Kidney epithelial cell (primary cell): ENCODE data around the gene STAT3. TPM values are rescaled to one million over a fixed set of nuclear protein-coding genes. Genes with fewer than 3 reads are reported as not detected.

Experiments
- DNase-seq: peaks from one replicate; pipeline ENCODE4 v3.0.0-alpha.2; 2010; ENCODE audit warnings: low read depth
- H3K27me3 ChIP-seq: 2 replicates; pipeline ENCODE4 v1.6.0; 2011; ENCODE audit warnings: low read length; ENCODE audit not compliant: control insufficient read depth, insufficient read depth
- H3K36me3 ChIP-seq: 2 replicates; pipeline ENCODE4 v1.5.1; 2011; ENCODE audit warnings: low read length; ENCODE audit not compliant: control insufficient read depth, insufficient read depth
- H3K4me3 ChIP-seq: 2 replicates; pipeline ENCODE4 v1.5.1; 2011; ENCODE audit warnings: low read depth, mild to moderate bottlenecking, control low read depth, low read length
- CTCF ChIP-seq: IDR thresholded peaks from 2 replicates; pipeline ENCODE4 v1.5.1; 2011; ENCODE audit warnings: mild to moderate bottlenecking, moderate library complexity, low read length, control low read depth, inconsistent platforms; ENCODE audit not compliant: insufficient read depth, poor library complexity, severe bottlenecking
- total RNA-seq: library from RNA; depleted of rRNA; stranded (reverse); fragments of >200 nt; gene quantifications from 2 replicates; pipeline ENCODE4 v1.2.3, GENCODE V29; 2015

Gene STAT3
- total RNA-seq, 1 donor from 2014 or later, result 74.9 TPM

DNA sequence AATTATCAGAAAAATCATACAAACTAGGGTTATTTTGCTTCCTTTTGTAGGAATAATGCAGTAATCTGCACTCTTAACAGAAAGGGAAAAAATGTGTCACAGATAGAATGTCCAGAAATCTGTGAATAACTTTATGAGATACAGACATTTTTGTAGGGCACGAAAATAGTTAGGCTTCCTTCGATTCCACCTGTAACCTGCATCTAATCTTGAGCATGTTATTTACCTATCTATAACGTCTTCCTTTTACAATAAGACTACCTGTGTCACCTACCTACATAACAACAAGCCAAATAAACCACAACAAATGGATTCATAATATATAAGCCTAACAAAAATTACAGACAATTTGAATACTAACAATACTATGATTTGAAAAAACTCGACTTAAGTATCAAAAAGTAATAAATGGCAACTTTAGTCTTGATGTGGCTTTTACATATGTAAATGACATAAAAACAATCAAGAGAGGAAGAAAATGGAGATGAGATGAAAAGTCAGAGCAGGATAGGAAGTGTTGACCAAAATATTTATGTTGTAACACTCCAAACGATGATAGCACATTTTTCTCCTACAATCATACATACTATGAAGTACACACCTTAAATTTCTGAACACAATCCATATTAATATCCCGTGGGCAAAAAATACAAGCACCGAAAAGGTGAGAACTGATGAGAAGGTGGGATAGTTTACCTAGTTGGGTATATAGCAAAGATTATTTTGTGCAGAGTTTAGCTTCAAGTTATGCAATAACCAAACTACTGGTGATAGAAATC lies 114.6 kb downstream of the STAT3 start:
- no peaks in the 10 kb centered on the region for H3K36me3 ChIP-seq
- no peak for TF ChIP-seq CTCF
- H3K4me3 ChIP-seq, result no peak overlapping the region
- DNase-seq, result no peak
- no peaks in the 10 kb centered on the region for H3K27me3 ChIP-seq

DNA sequence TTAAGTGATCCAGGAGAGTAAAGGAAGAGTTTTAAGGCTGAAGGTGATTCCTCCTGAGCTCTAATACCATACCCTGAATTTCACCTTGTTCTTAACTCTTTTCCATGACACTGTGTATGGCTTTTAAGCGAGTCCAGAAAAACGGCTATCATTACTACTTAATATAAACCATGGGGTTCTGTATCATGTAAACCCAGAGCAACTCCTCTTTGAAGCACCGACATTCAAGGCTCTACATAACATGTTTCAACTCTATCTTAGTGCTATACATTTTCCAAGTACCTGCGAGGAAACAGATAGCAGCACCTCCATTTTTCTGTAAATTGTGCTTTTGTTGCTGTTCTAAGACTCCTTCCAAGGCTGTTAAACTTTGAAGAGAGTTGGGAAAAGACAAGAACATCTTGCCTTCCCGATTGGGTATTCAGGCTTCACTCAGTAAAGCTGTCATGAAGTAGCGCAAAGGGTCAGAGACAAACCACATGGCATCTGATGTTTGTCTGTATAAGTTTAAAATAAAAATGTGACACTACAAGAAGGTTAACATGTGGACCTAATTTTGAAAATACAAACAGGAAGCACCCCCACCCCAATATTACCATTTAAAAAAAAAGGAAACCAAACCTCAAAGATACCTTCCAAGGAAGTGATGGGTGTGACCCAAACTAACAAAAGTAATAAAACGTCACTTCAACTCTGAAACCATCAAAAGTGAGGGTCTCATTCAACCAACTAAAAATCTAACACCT lies 115.9 kb downstream of the STAT3 start:
- Histone ChIP-seq H3K36me3 (no peaks in the 10 kb centered on the region), H3K4me3 (no peak overlapping the region), H3K27me3 (no peaks in the 10 kb centered on the region)
- TF ChIP-seq CTCF, result no peak
- DNase-seq, result no peak

- DNase-seq, result no peak
- no peak for TF ChIP-seq CTCF
- no peaks in the 10 kb centered on the region for H3K27me3 ChIP-seq
- no peak overlapping the region for H3K4me3 ChIP-seq
- no peaks in the 10 kb centered on the region for H3K36me3 ChIP-seq
These were observed 116.5 kb downstream of the STAT3 start for GRCh38 chr17:42271779-42272035.

DNA sequence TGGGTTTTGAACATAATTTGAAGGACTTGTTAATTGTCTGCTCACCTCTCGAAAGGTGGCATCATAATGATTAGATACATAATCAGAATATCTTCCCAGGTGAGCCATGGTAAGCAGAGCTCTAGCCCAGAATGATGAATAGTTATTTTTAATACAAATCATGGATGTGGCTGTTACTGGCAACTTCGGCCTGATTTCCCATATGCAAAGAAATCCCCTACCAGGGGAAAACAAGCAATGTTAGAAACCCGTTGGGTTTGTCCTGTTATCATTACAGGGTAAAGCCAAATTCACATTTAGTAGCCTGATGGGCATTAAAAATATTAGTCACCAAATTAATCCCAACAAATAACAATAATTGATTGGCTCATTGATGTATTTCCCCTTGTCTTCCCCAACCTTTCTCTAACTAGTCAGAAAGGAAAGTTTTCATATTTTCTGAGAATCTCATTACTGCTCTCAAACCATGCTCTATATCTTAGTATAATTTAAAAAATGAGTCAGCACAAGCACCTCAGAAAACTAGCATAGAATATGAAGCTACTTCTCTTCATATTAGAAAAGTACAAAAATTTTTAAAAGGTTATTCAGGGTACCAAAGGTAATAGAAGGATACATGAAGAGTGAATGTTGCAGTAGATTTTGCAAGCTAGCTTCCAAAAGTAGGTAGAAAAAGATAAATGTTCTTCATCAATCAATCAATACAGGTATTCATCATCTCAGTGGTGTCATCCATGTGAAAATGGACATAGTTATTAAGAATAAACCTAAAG lies 117.0 kb downstream of the STAT3 start:
- H3K4me3 ChIP-seq, result no peak overlapping the region
- no peaks in the 10 kb centered on the region for H3K27me3 ChIP-seq
- no peak for DNase-seq
- no peaks in the 10 kb centered on the region for H3K36me3 ChIP-seq
- TF ChIP-seq CTCF, result no peak

DNA sequence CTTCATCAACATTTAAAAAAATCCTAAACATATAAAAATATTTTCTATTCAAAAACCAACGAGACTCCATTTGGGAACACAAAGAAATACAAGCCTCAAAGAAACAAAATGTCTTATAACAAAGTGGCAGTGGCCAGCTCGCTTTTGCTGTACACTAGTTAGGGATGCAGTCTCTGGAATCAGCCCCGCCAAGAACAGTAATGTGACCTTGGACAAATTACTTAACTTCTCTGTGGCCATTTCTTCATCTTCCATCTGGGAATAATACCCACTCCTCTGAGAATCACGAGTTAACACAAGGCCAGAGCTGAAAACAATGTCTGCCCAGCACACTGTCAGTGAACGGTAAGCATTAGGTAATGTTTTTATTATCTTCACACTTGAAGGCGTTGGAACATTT lies 117.6 kb downstream of the STAT3 start:
- Histone ChIP-seq H3K4me3 (no peak overlapping the region), H3K36me3 (no peaks in the 10 kb centered on the region), H3K27me3 (no peaks in the 10 kb centered on the region)
- TF ChIP-seq CTCF, result no peak
- no peak for DNase-seq
